Measurements from ENCODE around the gene ITPR1.

The ITPR1 gene

DNA sequence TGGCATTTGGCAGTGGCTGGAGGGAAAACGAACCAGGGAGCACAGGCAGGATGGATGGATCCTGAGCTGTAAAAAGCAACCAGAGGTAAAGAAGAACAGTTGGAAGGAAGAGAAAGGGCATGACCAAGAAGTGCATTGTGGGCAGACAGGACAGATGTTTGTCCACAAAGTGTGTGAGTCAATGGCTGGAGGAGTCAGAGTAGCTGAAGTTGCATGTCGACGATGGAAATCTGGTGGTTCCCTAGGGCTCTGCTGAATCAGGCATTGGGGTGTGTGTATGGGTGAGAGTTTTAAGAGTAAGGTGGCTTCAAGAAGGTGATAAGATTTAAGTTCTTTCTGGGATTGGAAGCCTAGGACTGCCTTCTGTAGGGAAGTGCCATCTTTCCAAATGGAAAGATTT is 272.1 kb downstream of the ITPR1 start:
- DNase-seq = no peak

DNA sequence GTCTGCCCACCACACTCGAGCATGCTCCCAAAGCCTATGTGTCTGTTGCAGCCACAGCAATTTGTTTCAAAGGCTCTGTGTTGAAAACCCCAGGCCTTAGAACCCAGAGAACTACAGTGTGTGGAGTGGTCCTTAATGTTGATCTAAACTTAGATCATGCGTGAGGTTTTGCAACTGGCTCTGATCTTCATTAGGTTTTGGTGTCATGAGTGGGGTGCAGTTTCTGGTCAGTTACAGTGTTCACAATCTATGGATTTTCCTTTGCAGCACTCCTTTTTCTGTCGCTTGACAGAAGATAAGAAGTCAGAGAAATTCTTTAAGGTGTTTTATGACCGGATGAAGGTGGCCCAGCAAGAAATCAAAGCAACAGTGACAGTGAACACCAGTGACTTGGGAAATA is 273.1 kb downstream of the ITPR1 start:
- no peak for DNase-seq

DNA sequence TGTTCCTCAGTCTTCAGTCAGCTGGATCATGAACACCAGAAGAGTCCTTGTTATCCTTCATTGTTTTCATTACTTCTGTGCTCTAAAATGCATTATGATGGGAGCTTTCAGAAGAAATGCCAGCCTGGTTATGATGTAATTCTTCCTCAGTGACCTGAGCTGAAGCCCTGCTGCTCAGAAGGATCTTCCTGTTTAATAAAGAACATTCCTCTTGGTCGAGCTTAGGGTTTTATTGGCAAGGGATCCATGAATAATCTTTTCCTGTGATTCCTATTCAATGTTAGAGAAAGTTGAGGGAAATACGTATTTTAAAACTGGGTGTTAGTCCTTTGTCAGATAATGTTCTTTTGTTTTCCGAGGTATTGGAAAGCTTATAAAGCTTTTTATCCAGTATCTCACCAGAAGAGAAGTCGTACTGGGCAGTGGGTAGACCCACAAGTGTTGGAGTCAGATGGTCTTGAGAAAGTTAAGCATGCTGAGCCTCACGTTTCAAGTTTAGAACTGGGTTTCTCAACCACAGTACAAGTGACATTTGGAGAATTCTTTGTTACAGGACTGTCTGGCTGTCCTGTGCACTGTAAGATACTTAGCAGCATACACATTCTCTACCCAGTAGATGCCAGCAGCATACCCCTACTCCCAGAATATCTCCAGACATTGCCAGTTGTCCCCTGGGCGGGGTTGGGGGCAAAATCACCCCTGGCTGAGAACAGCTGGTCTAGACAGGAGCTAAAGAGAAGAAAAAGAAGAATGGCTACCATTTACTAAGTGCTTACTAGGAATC is 273.8 kb downstream of the ITPR1 start:
- no peak for DNase-seq

DNA sequence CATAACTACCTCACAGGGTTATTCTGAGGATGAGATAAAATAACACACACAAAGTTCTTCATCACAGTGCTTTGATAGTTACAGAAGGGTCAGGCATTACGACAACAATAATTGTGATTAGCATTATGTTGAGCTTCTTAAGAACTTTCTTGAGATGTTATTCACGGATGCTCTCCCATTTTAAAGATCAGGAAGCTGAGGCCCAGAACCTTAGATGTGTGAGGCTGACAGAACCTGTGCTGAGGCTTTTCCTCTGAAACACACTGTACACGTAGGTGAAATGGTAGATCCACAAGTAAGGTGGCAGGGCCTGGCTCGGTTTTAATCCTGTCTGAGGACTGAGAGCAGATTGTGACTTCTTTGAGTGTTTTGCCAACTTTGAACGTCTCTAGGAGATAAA is 274.9 kb downstream of the ITPR1 start:
- DNase-seq = no peak

DNA sequence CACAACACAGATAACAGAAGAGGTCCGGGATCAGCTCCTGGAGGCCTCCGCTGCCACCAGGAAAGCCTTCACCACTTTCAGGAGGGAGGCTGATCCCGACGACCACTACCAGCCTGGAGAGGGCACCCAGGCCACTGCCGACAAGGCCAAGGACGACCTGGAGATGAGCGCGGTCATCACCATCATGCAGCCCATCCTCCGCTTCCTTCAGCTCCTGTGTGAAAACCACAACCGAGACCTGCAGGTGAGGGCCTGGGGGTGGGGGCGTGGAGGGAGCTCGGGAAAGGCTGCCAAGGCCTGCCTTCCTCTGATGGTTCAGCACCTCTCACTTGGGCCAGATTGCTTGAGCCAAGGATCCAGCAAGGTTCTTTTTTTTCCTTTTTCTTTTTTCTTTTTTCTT is 275.4 kb downstream of the ITPR1 start:
- no peak for DNase-seq

DNA sequence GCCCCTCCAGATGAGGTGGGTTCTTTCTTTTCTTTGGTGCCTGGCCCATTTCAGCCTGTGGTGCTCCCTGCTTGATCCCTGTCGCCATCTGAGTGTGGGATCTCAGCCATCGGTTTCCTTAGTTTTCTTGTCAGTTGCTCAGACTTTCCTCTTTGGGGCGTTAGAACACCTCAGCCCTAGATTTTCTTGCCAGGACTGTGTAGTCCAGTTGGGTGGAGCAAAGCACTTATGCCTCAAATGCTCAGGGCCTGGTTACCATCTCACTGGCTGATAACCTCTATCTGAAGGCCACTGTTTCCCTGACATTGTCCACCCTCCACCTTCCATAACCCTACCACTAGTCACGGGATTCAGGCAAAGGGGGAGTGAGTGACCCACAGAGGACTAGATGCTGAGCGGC is 277.4 kb downstream of the ITPR1 start:
- DNase-seq = no peak

DNA sequence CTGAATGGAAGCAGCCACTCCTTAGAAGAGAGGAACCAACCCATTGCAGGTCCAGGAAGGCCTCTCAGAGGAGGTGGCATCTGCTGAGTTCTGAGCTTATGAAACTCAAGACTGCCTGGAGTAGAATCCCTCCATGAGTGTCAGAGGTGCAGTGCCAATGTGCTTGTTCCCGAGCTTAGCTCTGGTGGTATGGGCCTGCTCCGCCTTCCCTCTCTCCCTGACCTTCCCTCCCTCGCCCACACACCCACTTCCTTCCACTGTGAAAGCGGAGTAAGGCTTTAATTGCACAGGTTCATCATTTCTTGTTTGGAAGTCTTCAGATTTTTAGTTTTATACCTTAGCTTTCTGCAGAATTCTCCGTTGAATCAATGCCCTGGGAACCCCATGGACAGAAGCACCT is 278.1 kb downstream of the ITPR1 start:
- DNase-seq = no peak

DNA sequence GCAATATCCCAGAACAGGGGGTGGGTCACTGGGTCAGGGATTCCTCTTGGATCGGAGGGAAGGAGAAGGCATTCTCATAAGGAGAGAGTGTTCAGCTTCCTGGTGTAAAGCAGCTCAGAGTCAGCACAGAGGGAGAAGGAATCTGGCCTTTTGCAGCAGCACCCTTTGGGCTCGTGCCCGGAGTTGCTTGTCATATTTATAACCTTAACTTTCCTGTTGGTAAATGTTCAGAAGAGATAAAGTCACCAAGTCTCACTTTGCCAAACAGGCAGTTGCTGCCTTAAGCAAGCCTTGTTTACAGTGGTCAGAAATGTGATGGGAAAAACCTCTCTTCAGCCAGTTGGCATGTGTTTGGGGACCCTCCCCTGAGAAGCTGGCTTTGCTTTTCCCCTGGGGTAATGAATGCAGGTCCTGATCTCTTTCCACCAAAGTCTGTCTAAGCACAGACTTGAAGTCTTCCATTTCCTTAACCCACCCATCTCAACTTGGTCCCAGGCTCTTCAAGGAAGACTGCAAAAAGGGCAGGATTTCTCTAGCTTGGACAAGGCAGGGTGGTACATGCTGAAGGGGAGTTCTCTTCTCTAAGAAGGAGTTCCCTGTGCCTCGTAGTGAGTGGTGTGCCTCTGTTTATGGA is 279.1 kb downstream of the ITPR1 start:
- DNase-seq = peak; percentile 85

DNA sequence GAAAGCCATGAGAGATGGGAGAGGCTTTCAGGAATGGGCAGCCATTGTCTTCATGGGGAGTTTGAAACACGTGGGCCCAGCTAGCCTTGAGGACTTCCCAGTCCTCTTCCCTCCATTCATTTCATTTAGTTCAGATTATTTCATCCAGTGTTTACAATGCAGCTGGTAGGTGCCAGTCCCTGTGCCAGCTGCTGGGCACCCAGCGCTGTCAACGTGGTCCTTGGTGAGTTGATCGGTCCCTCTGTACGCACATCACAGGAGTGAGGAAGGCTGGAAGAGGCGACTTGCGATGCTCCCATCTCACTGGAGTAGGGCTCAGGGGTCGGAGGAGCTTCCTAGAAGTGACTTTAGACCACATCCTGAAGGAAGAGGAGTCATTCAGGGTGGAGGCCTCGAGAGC is 279.7 kb downstream of the ITPR1 start:
- DNase-seq = no peak

DNA sequence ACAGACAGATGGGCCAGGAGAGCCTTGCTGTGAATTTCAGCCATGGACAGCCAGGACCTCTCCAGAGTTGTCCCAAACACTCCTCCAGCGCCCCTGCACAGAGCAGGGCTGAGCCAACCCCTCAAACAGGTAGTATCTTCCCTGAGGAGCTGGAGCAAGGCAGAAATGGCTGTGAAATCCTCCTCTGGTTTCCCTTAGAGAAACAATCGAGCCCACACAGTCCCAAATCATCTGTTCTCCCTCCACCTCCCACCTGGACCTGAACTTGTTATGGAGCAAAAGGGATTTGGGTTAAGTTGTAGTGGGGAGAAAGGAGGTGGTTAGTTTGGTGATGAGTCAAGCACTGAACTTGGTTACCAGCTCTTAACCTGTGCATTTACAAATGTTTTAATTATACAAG is 280.4 kb downstream of the ITPR1 start:
- no peak for DNase-seq

DNA sequence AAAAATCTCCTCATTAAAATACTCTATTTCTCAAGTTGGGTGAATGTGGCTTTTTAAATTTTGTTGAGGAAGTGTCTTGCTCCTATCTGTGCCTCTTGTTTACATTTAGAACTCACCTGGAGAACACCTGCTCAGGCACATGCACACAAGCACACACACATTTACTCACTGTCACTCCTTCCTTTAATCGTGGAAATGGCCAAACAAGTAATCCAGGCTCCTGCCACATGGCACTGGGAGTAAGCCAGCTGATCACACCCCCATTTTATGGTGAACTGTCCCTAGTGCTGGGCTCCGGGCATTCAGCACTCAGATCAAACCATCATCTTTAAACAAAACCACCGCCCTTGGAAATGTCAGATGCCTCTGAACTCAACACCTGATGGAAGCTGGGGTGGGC is 281.4 kb downstream of the ITPR1 start:
- no peak for DNase-seq

DNA sequence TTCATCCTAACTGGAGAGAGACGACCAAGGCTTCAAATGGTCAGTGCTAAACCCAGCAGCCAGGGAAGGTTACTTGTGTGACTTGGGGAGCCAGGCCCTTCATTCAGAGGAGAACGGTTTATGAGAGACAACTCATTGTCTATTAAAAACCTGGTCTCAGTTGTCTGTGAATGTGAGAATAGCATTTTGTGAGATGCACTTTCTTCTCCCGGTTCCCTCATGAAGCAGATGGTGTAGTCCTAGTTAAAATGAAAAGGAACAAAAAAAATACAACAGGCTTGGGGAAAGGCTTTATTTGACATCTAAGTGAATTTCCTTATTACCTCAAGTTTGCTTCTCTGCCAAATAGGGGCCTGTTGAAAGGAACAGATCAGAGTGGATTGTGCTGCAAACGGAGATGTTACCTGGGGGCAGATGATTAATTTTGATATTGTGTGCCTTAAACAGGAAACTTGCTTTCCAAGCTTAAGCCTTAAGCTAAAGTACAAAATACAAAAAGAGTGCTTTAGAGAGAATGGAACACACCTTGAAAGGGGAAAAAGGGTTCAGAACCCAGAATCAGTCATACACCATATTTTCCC is 283.3 kb downstream of the ITPR1 start:
- DNase-seq = no peak

DNA sequence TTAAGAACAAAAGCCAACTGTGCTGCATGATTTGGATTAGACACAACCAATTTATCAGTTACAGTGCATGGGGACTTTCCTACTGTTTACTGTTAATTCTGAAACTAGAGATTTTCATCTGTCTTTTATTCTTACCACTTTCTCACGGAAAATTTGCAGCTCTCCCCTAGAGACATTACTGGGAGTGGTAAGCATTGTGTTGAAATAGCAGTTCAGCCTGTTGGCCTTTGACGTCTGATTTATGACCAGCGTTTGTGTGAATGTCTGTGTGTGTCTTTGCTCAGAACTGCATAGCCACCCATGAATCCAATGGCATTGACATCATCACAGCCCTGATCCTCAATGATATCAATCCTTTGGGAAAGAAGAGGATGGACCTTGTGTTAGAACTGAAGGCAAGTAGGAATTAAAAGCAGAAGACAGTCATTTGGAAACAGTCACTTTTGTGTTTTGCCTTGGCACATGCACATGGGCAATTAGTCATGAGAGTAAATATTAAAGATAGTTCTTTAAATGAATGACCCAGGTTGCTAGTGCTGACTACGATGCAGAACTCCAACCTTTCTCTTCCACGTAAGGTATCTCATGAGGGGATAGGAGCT is 283.9 kb downstream of the ITPR1 start:
- DNase-seq = peak; percentile 37

DNA sequence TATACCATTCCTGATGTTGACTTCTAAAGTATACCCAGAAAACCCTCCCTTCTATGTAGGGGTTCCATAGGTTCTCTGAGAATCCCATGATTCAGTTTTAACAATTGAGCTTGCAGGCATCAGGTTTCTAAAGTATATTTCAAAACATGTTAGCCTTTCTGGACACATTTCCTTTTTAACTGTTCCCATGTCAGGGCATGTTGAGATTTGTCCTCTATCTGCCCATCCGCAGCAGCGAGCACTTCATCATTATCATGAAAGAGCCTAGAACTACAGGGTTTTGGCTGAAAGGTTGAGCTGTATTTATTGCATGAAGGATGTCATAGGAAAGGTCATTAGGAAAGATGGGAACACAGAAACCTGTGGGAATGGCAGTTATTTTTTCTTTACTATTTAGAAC is 285.0 kb downstream of the ITPR1 start:
- DNase-seq = no peak

DNA sequence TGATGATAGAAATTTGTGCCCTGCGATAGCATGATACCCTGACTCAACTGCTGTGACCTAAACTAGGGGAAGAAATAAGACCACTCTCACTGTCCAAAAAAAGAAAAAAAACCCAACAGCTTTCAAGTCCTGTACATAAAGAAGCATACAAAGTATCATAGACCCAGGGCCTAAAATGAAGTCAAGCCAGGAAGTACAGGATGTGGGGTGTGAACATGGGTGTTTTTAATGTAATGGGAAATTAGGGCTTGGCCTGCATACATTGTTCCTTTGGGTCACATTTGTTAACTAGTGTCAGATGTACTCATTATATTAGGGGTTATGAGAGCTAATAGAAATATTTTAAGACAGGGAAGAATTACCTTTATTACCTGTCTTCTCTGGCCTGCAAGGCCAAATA is 285.6 kb downstream of the ITPR1 start:
- no peak for DNase-seq

DNA sequence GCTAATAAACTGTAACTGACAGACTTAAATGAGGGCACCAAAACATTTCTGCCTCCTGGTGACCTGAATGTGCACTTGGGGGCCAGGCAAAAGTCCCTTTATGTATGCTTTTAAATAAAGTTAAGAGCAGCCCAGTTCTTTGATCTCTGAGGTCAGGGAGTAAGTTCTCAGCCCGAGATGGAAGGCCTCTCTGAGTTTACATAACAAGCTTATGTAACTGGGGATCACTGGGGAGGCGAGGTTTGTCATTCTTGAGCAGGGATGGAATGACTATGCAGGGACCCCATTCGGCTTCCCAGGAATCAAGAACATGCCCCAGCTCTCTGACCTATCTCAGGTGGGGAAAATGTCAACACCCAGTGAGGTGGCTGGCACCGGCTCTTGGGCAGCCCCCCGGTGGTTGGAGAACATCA is 287.4 kb downstream of the ITPR1 start:
- no peak for DNase-seq

DNA sequence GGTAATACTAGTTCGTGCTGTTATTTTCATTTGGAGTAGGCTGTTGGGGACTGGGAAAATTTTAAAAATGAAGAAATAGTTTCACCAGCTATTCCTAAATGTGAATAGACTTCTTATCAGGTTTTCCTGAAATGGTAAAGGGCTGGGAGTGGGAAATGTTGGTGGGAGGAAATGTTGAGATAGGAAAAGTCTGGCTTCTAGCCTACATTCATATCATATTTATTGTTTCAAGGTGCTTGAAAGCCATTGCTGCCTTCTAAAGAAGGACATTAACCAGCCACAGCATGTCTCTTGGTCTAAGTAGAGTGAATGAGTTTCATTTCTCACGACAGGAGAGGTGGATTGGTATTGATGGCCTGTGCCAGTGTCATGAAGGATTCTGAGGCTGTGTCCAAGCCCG is 288.9 kb downstream of the ITPR1 start:
- no peak for DNase-seq

DNA sequence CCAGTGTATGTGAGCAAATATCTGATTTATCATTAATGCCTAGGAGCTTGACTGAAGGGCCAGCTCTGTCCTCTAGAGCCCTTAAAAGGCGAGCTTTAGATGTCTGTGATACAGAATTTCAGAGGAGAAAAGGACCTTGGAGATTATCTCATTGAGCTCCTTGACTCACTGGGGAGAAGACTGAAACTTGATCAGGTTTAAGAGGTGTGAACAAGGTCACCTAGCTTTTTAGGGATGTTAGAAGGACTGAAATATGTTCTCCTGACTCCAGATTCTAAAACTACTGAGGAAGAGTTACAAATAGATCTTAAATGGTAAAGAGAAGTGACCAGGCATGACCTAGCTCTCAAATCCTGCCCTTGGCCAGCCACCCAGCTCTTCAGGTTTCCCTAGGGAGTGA is 292.4 kb downstream of the ITPR1 start:
- DNase-seq = no peak

DNA sequence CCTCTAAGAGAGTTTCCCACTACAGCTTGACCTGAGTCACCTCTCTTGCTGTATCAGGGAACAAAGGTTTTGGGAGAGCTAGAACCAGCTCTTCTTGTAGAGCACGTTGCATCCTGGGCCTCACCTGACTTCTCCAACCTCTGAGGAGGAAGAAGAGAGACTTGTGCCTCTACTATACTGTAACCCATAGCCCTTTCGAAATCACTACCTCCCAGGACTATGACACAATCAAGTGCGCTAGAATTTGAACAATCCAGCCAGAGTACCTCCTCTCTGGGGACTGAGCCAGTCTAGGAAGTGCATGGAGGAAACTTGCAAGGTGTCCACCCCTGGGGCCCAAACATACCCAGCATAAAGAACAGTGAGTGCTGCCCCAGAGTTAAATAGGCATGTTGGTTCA is 293.3 kb downstream of the ITPR1 start:
- DNase-seq = no peak

DNA sequence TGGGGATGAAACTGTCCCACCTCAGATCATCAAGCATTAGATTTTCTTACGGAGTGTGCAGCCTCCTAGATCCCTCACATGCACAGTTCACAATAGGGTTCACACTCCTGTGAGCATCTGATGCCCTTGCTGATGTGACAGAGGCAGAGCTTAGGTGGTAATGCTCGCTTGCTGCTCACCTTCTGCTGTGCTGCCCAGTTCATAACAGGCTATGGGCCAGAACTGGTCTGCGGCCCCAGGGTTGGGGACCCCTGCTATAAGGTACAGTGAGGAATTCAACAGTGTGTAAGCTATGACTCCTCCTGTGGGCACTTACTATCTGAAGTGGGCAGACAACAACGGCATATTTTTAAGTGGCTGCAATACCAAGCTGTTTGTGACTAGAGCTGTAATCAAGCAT is 298.2 kb downstream of the ITPR1 start:
- DNase-seq = no peak

DNA sequence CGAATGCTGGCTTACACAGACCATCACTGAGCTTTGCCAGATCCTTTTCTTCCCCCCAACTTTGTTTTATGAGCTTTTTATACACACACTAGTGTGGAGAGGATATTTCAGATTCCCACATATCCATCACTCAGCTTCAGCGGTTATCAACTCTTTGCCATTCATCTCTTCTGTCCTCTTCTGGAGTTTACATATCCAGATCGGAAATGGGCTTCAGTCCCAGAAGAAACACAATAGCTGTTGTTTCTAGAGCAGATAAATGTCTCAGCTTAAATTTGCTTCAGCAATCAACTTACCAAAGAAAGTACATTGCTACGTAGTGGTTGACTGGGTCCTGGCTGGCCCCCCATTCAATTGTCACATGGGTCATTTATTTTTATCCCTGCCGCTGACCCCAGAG is 300.2 kb downstream of the ITPR1 start:
- DNase-seq = no peak

DNA sequence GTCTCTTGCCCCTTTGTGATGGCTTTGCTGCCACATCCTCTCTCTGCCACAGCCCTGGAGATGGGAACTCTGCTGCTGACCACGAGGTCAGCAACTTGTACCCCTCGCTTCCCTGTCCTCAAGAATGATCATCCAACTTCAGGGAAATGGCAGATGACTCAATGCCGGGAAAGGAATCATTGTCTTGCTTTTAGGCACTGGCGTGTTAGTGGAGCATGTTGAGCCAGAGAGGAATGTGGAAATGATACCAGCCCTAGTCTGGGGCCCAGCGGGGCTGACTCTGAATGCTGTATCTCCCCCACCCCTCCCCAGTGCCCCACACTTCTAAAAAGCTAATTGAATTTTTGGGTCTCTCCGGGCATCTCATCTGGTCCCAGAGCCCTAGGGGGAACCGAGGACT is 301.2 kb downstream of the ITPR1 start:
- no peak for DNase-seq

DNA sequence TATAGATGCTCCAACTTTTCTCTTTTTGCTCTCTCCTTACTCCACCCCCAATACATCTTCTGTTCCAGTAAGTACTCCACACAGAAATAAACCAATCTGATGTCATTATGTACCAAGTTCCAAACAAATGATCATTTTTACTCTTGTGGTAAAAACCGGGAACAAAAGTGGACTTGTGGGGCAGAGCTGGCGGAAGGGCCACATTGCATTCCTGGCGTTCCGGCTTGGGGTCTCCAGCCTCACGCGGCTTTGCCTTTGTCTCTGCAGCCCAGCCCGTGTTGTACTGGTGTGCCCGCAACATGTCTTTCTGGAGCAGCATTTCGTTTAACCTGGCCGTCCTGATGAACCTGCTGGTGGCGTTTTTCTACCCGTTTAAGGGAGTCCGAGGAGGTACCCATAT is 301.6 kb downstream of the ITPR1 start:
- no peak for DNase-seq

DNA sequence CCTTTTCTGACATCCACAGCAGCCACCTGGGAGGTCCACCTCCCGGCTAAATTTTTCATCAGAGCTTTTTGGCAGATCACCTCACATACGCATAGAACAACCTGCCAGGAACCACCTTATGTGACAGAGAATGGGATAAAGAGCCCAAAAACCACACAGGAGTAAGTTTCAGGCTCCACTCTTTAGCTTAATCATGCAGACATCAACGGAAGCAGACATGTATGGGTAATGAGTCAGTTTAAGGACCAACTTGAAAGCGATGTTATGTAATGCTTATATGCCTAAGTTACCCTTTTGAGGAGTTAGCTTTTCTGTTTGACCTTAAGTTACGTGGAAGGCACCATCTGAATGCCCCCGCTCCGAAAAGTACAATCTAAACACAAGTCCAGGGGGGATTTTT is 302.8 kb downstream of the ITPR1 start:
- no peak for DNase-seq
